Esophagus muscularis mucosa (tissue), 3 donors: ENCODE results near the gene RALGAPB.

ENCODE experiments used
- POLR2A ChIP-seq: fragments of 450-650 bp; IDR thresholded peaks from one replicate; pipeline ENCODE4 v1.6.1; 2017; ENCODE audit warnings: antibody characterized with exemption, moderate library complexity, mild to moderate bottlenecking, low read depth
- TF ChIP-seq, protein P1 (sequence below), 3 experiments: fragments of 200-600 bp in 2 of 3; fragments of 450-650 bp in 1 of 3; sonication (generic) in 2 of 3; IDR thresholded peaks; one replicate each; pipeline ENCODE4 v1.5.1; 2017 to 2019; ENCODE audit warnings: antibody characterized with exemption in 3 of 3, mild to moderate bottlenecking in 2 of 3, moderate library complexity in 1 of 3

DNA sequence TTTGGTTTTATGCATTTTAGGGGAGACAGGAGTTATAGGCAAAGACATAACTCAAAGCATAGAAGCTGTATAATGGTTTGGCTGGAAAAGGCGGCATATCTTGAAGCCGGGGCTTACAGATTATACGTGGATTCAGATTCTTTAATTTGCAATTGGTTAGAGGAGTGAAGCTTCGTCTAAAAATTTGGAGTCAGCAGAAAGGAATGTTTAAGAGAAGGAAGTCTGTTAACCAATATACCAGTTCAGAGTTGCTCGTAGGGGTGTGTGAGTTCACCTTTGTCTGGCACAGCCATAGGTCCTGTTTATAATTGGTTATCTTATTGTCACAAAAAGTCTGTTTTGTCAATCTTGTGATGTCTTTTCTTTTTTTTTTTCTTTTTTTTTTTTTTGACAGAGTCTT lies 137.9 kb downstream of the RALGAPB start:
- TF ChIP-seq, protein P1, sequence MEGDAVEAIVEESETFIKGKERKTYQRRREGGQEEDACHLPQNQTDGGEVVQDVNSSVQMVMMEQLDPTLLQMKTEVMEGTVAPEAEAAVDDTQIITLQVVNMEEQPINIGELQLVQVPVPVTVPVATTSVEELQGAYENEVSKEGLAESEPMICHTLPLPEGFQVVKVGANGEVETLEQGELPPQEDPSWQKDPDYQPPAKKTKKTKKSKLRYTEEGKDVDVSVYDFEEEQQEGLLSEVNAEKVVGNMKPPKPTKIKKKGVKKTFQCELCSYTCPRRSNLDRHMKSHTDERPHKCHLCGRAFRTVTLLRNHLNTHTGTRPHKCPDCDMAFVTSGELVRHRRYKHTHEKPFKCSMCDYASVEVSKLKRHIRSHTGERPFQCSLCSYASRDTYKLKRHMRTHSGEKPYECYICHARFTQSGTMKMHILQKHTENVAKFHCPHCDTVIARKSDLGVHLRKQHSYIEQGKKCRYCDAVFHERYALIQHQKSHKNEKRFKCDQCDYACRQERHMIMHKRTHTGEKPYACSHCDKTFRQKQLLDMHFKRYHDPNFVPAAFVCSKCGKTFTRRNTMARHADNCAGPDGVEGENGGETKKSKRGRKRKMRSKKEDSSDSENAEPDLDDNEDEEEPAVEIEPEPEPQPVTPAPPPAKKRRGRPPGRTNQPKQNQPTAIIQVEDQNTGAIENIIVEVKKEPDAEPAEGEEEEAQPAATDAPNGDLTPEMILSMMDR (IDR thresholded peaks at IDR 0.05): no peak
- TF ChIP-seq POLR2A: no peak
